GM19023 (cell line): Measurements from ENCODE around the gene SUOX.
"Not testable (repeated sequence)": the region's sequence is repeated elsewhere in the genome, so short reads cannot be mapped to it uniquely, and the experiment has no call there.

Experiments used
- ATAC-seq: cut with Tn5 transposase; IDR thresholded peaks from one replicate; pipeline ENCODE4 v1.9.1; 2021; ENCODE audit warnings: mild to moderate bottlenecking, moderate library complexity; ENCODE audit not compliant: unreplicated experiment

The SUOX gene

DNA sequence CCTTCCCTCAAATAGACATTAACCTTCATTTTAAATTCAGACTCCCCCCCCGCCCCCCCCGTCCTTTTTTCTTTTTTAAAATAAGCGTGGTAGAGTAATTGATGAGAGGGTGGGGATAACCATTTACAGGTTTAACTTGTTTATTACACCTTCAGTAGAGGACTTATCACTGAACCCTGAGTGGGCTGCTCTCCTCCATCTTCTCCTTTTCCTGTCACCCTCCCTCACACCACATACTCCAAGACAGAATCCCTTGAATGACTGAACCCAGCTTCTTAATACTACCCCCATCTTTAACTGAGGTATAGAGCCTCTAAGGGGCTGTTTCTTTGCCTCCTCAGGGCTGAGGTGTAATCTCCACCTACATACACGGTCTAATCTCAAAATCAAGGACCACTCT is 20.1 kb downstream of the SUOX start:
- ATAC-seq: no peak

DNA sequence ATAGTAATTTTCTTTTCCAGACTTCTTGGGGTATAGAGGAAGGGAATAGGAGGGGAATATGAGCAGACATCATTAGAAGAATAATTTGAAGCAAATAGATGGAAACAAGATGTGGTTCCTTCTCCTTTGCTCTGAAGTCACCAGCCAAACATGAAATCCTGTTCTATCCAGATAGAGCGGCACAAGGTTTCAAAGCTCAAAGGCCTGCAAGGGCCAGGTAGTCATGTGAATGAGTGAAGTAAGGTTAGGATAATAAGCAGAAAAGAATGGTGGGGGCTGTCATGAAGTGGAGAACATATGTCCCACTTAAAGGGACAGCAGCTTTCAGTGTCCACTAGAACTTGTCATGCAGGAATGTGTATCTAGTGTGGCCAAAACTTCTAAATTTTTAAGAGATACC is 21.3 kb downstream of the SUOX start:
- no peak for ATAC-seq

GRCh38 chr12:56020423-56021184 is 23.5 kb downstream of the SUOX start, which contains the start of gene IKZF4:
Gene IKZF4 (plus strand): TSS chr12:56021043. CDS start chr12:56021494, 451 bp downstream.
- ATAC-seq: no peak

DNA sequence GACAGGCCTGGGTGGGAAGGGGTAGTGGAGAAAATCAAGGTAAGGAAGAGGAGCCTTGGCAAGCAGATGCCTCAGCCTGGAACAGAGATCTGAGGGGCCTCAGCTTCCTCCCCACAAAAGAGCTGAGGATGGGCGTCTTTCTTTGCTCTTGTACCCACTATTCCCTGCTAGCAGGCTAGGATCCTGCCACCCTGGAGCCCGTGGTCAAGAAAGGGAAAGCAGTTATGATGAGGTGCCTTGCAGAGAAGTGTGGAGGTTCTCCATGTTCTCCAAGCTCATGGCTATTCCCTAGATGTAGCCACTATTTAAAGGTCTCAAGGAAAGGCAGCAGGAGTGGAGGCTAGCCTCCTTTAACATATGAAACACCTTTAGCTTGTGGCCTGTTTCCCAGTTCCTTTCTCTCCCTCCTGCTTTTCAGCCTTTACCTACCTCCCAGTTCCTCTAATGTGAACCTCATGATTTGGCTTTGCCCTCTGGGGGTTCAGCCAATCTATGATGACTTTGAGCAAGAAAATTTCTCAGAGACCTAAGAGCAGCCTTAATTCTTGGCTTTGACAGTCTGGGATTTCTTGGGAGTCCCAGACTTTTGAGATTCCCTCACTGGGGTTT is 24.9 kb downstream of the SUOX start:
- no peak for ATAC-seq

- no peak for ATAC-seq
Measured at GRCh38 chr12:56028511-56029165, 31.6 kb downstream of the SUOX start.

GRCh38 chr12:56029166-56029519 is 32.1 kb downstream of the SUOX start:
- ATAC-seq: no peak

DNA sequence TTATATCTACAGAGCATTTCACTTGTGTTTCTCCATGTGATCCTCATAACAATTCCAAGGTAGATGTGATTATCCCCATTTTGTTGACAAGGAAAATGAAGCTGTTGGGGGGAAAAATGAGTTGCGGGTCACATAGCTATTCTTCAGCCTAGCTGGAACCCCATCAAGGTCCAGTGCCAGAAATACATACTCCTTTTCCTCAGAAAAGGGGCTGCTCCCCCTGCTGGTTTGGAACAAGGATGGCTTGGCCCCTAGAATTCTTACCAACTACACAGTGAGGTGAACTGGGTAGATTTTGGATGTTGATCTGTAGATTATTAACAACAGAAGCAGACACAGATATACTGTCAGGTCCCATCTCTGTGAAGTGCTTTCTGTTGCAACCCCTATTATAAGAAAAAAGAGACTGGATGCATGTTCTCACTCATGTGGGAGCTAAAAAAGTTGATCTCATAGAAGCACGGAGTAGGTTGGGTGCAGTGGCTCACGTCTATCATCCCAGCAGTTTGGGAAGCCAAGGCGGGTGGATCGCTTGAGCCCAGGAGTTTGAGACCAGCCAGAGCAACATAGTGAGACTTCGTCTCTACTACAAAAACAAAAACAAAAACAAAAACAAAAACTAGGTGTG is 32.7 kb downstream of the SUOX start:
- no peak for ATAC-seq

DNA sequence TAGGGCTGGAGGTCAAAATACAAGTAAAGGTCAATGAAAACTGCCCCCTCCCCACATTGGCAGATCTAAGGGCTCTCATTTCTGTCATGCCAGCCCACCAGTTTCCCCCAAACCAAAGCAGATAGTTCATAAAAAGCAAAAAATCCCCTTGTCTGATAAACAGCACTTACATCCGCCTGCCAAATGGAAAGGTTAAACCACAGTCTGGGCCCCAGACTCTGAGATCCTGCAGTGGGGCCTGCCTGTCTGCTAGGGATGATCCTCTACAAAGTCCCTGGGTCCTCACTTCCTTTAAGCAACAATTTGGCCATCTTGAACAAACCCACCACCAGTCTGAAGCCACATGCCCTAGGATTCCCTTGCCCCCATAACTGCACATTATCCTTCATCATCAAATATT is 34.9 kb downstream of the SUOX start:
- ATAC-seq: no peak

- ATAC-seq: no peak
Measured at GRCh38 chr12:56034586-56035332, 37.7 kb downstream of the SUOX start.

- ATAC-seq: no peak
Measured at GRCh38 chr12:56037161-56037560, 40.1 kb downstream of the SUOX start.

DNA sequence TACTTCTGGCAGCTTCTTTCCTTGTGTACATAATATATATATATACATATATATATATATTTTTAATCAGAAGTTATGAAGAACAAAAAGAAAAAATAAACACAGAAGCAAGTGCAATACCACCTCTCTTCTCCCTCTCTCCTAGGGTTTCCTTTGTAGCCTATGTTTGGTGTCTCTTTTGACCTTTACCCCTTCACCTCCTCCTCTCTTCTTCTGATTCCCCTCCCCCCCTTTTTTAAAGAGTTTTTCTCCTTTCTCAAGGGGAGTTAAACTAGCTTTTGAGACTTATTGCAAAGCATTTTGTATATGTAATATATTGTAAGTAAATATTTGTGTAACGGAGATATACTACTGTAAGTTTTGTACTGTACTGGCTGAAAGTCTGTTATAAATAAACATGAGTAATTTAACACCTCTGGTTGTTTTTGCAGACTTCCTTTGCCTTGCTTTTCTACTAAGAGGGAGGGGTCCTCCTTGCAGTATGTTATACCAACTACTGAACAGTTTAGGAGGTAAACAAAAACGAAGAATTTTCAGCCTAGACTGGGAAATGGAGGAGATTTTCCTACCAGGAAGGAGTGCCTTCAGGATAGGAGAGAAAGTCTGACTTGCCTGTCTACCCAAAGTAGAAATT is 41.1 kb downstream of the SUOX start:
- no peak for ATAC-seq

DNA sequence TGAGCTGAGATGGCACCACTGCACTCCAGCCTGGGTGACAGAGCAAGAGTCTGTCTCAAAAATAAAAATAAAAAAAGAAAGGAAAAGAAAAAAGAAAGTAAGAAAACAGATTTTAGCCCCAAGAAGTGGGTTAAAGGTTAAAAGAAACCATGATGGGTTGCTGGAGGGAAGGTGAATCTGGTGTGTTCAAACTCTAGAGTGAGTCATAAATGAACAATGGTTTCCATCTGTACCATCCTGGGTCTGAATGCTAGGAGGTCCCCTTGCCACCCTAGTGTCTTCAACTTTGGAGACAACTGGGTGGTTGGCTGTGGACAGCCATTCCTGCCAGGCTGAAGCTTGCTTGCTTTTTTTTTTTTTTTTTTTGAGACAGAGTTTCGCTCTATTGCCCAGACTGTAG is 43.1 kb downstream of the SUOX start:
- no peak for ATAC-seq

DNA sequence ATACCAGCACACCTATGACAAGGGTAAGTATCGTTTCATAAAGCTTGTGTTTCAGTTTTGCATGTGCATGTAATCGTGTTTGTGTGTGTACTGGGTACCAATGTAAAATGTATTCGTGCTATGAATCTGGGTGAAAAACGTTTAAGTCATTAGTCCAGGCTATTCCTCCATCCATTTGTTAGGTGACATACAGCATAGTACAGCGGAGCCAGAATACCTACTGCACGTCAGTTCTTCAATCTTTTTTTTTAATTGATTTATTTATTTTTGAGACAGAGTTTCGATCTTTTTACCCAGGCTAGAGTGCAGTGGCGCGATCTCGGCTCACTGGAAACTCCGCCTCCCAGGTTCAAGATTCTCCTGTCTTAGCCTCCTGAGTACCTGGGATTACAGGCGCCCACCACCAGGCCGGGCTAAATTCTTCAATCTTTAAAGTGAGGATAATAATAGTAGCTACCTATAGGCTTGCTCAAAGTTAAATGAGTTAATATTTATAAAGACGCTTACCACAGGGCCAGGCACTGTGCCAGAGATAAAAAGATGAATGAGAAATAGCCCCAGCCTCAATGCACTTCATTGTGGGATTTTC is 44.0 kb downstream of the SUOX start:
- no peak for ATAC-seq

- ATAC-seq: peak; percentile 90
Measured at GRCh38 chr12:56041552-56042429, 44.7 kb downstream of the SUOX start, which contains the start of gene RPS26. Gene RPS26 (plus strand): TSS chr12:56041918. CDS start chr12:56042167, 249 bp downstream.

DNA sequence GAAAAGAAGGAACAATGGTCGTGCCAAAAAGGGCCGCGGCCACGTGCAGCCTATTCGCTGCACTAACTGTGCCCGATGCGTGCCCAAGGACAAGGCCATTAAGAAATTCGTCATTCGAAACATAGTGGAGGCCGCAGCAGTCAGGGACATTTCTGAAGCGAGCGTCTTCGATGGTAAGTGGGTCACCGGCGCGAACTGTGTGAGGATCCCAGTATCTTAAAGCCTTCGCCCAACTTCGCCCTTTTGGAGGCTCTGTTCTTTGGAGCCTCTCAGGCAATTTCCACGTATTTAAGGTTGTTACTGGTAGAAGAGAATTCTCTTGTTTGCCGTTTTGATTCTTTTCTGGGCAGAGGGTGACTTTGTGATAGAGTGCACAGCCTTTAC is 45.3 kb downstream of the SUOX start:
- ATAC-seq: not testable (repeated sequence)

GRCh38 chr12:56042843-56043242 is 45.8 kb downstream of the SUOX start:
- no peak for ATAC-seq

- no peak for ATAC-seq
Measured at GRCh38 chr12:56046027-56046780, 49.1 kb downstream of the SUOX start.

GRCh38 chr12:56053407-56053893 is 56.4 kb downstream of the SUOX start:
- ATAC-seq: no peak
